Stimulated activated CD4-positive, alpha-beta T cell treated with anti-CD3 and anti-CD28 coated beads, Interleukin-4, amount 100 ng/mL, for 1 hour (primary cell): ENCODE measurements around the gene PHLDB1.
"Not testable (repeated sequence)": the region's sequence is repeated elsewhere in the genome, so short reads cannot be mapped to it uniquely, and the experiment has no call there.

Experiments used
- DNase-seq: peaks from one replicate; pipeline ENCODE4 v3.0.0-alpha.2; 2020

The PHLDB1 gene

GRCh38 chr11:118607401-118608359, at the start of gene PHLDB1:
Gene PHLDB1, plus strand, starts transcription at chr11:118607615. Its CDS starts 6,222 bp downstream, at chr11:118613837.
- peak; percentile 54 for DNase-seq

GRCh38 chr11:118560806-118561205, 46.6 kb upstream of the PHLDB1 start:
- no peak for DNase-seq

- DNase-seq: no peak
Measured at GRCh38 chr11:118565051-118565450, 42.4 kb upstream of the PHLDB1 start.

- DNase-seq: no peak
Measured at GRCh38 chr11:118569670-118570069, 37.7 kb upstream of the PHLDB1 start.

- DNase-seq: no peak
Measured at GRCh38 chr11:118570787-118571186, 36.6 kb upstream of the PHLDB1 start.

- DNase-seq: peak; percentile 11
Measured at GRCh38 chr11:118571701-118572060, 35.7 kb upstream of the PHLDB1 start.

- peak; percentile 75 for DNase-seq
Measured at GRCh38 chr11:118572061-118572980, 35.1 kb upstream of the PHLDB1 start, which contains the start of gene ARCN1. Gene ARCN1, plus strand, starts transcription at chr11:118572409. Its CDS starts 139 bp downstream, at chr11:118572548.

GRCh38 chr11:118572981-118573550, 34.3 kb upstream of the PHLDB1 start:
- DNase-seq: no peak

GRCh38 chr11:118574636-118575035, 32.8 kb upstream of the PHLDB1 start:
- DNase-seq: no peak

GRCh38 chr11:118577995-118578394, 29.4 kb upstream of the PHLDB1 start:
- DNase-seq: not testable (repeated sequence)

GRCh38 chr11:118581057-118581456, 26.4 kb upstream of the PHLDB1 start:
- DNase-seq: no peak

- DNase-seq: no peak
Measured at GRCh38 chr11:118587952-118588351, 19.5 kb upstream of the PHLDB1 start.

GRCh38 chr11:118592616-118593367, 14.6 kb upstream of the PHLDB1 start:
- no peak for DNase-seq

GRCh38 chr11:118594984-118595383, 12.4 kb upstream of the PHLDB1 start:
- not testable (repeated sequence) for DNase-seq

- DNase-seq: no peak
Measured at GRCh38 chr11:118596224-118597146, 10.9 kb upstream of the PHLDB1 start.

GRCh38 chr11:118597556-118597955, 9.9 kb upstream of the PHLDB1 start:
- no peak for DNase-seq

GRCh38 chr11:118602331-118602730, 5.1 kb upstream of the PHLDB1 start:
- no peak for DNase-seq

- not testable (repeated sequence) for DNase-seq
Measured at GRCh38 chr11:118603709-118604108, 3.7 kb upstream of the PHLDB1 start.

- no peak for DNase-seq
Measured at GRCh38 chr11:118604566-118604965, 2.8 kb upstream of the PHLDB1 start.

- DNase-seq: no peak
Measured at GRCh38 chr11:118605116-118605867, 2.1 kb upstream of the PHLDB1 start.
